D721Med (cell line): Measurements from ENCODE around the gene KCNJ14.

Experiments used
- DNase-seq: peaks from one replicate; pipeline ENCODE4 v3.0.0; 2011; ENCODE audit warnings: low spot score; ENCODE audit not compliant: insufficient read length
- FAIRE-seq: peaks from 2 replicates; lab custom pipeline; 2011; peaks lifted over from hg19 to GRCh38; lab: Jason Lieb, UNC
- TF ChIP-seq, protein P1 (sequence below): IDR thresholded peaks from 2 replicates; pipeline ENCODE4 v1.5.1; 2012; ENCODE audit warnings: mild to moderate bottlenecking, control low read depth; ENCODE audit not compliant: insufficient read depth; ENCODE audit errors: missing control alignments

The KCNJ14 gene

GRCh38 chr19:48455171-48455907 lies at the start of gene KCNJ14:
Gene KCNJ14 (plus strand): TSS chr19:48455574. CDS start chr19:48461725, 6,151 bp downstream.
- TF ChIP-seq, protein P1, sequence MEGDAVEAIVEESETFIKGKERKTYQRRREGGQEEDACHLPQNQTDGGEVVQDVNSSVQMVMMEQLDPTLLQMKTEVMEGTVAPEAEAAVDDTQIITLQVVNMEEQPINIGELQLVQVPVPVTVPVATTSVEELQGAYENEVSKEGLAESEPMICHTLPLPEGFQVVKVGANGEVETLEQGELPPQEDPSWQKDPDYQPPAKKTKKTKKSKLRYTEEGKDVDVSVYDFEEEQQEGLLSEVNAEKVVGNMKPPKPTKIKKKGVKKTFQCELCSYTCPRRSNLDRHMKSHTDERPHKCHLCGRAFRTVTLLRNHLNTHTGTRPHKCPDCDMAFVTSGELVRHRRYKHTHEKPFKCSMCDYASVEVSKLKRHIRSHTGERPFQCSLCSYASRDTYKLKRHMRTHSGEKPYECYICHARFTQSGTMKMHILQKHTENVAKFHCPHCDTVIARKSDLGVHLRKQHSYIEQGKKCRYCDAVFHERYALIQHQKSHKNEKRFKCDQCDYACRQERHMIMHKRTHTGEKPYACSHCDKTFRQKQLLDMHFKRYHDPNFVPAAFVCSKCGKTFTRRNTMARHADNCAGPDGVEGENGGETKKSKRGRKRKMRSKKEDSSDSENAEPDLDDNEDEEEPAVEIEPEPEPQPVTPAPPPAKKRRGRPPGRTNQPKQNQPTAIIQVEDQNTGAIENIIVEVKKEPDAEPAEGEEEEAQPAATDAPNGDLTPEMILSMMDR: no peak
- FAIRE-seq (no peak), DNase-seq (no peak)

GRCh38 chr19:48405850-48406249 lies 49.5 kb upstream of the KCNJ14 start:
- FAIRE-seq: no peak
- DNase-seq: no peak

GRCh38 chr19:48413879-48414587 lies 41.3 kb upstream of the KCNJ14 start:
- no peak for FAIRE-seq
- DNase-seq: no peak
- TF ChIP-seq, protein P1: no peak

More at GRCh38 chr19:48405850-48406249, 49.5 kb upstream of the KCNJ14 start:
- TF ChIP-seq, protein P1: no peak

- DNase-seq: no peak
These were observed 40.0 kb upstream of the KCNJ14 start for GRCh38 chr19:48415395-48415794.

GRCh38 chr19:48415806-48416221 lies 39.6 kb upstream of the KCNJ14 start:
- TF ChIP-seq, protein P1: no peak
- FAIRE-seq: no peak
- DNase-seq: no peak

More at GRCh38 chr19:48415395-48415794, 40.0 kb upstream of the KCNJ14 start:
- TF ChIP-seq, protein P1: no peak
- FAIRE-seq: no peak

GRCh38 chr19:48417421-48417820 lies 38.0 kb upstream of the KCNJ14 start:
- FAIRE-seq (no peak), DNase-seq (no peak)
- TF ChIP-seq, protein P1: no peak
